Ecto neural progenitor cell (in vitro differentiated cells): ENCODE measurements around the gene ISG15.
"Not testable (repeated sequence)": the region's sequence is repeated elsewhere in the genome, so short reads cannot be mapped to it uniquely, and the experiment has no call there.

Experiments
- DNase-seq: peaks from one replicate; pipeline ENCODE4 v3.0.0-alpha.2; 2018; ENCODE audit warnings: low spot score

ISG15 gene

DNA sequence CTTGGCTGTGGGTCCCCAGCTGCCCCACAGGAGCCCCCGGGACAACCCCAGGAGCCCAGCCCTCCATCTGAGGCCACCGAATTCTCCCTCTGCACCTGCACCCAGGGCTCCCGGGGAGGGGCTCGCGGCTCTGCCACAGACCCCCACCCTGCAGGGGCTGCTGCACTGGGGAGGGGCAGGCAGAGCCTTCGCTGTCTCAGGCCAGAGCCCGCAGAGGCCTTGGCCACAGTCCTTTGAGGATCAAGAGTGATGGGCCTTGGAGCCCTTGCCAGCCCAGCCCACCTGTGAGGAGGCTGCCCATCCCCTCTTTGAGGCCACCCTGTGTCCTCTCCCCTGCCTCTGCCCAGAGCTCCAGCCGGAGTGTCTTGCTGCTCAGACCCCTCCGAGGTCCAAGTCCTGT, 37.9 kb upstream of the ISG15 start:
- no peak for DNase-seq

DNA sequence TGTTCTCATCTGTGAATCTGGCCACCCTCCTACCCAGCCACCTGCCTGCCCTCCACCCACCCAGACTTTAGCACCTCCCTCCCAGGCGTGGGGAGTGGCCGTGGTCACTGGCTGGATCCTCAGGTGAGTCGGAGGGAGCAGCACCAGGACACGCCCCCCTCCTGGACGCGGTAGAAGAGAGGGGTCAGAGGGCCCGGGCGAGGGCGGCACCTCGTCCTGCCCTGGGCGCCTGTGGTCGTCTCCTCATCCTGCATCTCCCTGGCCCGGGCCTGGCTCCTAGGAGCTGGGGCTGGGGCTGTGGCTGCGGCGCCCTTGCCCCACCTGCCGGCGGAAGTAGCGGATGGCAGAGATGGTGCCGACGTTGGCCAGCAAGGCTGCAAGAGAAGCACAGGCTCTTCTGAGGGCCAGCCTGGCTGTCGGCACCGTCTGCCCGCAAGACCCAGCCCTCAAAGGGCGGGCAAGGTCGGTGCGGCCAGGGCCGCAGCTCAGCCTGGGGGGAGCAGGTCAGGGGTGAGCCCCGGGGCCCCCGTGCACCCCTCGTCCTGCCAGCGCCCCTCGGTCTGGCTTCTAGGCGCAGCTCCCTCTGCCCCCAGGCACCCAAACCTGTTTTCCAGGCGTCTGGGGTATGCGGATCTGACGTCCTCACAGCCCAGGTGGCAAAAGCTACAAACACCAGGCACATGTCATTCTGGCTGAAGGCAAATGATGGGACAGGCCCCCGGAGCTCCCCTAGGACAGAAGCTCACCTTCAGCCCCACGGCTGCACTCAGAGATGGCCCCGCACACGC, 37.2 kb upstream of the ISG15 start:
- DNase-seq, result peak; percentile 88

DNA sequence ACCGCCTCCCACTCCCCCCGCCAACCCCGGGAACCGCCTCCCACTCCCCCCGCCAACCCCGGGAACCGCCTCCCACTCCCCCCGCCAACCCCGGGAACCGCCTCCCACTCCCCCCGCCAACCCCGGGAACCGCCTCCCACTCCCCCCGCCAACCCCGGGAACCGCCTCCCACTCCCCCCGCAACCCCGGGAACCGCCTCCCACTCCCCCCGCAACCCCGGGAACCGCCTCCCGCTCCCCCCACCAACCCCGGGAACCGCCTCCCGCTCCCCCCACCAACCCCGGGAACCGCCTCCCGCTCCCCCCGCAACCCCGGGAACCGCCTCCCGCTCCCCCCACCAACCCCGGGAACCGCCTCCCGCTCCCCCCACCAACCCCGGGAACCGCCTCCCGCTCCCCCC, 36.5 kb upstream of the ISG15 start:
- not testable (repeated sequence) for DNase-seq

DNA sequence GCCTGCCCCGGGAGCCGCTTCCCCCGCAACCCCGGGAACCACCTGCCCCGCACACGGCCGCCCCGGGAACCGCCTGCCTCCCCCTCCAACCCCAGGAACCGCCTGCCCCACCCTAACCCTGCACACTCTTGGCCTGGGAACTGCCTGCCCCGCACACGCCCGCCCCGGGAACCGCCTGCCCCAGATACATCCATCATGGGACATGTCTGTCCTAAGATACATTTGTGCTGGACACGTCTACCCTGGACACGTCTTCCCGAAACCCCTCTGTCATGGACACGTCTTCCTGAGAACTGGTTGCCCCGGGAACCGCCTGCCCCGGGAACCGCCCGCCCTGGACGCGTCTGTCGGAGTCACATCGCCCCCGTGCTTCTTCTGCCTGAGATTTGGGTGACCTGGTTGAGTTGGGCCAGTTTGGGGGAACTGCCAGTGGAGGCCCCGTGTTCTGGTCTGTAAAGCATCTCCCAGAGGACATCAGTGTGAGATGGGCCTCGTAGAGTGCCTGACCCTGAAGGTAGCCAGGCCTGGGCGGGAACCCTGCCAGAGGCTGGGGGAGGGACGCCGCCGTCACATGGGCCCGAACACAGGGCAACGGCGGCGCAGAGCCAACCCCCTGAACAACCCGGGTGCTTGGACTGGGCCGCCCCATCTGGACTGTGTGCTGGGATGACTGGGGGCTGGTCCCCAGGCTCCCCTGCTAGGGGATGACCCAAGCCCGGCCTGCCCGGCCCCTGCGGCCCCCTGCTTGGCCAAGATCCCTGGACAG, 35.0 kb upstream of the ISG15 start:
- no peak for DNase-seq

DNA sequence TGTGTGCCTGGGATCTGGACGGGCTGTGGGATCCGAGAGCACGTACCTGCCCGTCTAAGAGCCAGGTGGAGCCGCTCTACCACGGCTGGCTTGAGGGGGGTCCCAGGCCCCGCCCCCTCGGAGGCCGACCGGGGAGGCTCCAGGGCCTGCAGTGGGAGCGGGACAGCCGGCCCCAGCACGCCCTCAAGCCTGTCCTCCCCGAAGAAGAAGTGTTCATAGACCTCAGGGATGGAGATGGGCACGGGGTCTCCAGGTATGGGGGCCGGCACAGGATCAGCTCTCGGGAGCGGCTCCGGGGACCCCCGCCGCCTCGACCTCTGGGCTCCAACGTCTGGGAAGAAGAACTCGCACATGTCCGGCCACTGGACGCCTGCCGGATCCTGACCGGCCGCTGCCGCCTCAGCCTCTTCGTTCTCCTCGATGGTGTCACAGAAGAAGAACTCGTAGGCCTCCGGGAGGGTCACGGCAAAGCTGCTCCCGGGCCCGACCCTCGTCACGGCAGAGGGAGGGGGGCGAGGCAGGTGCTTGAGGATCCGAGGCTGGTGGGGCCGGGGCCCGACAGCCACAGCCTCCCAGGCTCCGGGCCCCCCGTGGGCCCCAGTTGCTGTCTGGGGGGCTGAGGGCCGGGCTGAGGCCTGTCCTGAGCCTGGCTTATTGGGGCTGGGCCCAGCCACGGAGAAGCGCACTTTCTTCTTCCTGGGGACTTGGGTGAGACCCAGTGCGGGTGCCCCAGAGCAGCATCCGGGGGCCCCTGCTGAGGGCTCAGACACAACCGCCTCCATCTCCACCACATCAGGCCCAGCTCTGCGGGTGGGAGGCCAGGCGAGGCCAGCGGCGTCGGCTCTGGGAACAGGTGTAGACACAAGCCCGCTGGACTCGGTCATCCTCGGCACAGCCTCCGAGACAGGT, 34.2 kb upstream of the ISG15 start:
- no peak for DNase-seq

DNA sequence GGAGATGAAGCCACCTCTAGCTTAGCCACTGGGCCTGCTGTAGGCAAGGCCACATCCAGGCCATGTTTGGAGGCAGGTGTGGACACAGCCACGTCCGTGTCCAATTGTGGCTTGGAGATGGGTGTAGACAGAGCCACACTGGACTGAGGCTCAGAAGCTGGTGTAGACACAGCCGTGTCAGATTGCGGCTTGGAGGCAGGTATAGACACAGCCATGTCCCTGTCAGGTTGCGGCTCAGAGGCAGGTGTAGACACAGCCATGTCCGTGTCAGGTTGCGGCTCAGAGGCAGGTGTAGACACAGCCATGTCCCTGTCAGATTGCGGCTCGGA, 33.6 kb upstream of the ISG15 start:
- no peak for DNase-seq

DNA sequence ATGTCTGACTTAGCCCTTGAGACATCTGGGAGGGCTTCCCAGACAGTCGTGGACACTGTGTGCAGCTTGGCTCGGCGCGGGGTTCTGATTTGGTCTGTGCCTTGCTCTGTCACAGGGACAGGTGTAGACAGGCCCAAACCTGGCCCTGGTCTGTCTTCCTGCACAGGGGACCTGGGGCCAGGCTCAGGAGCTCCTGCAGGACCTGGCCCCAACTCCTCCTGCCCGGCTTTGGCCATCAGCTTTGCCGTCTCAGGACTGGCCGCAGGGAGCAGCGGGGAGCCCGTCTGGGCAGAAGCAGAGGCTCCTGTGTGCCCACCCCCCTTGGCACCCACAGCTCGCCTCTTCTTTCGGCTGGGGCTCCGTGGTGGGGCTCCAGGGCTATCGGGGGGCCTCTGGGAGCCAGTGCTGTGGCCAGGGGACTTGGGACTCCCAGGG, 33.1 kb upstream of the ISG15 start:
- DNase-seq, result no peak

DNA sequence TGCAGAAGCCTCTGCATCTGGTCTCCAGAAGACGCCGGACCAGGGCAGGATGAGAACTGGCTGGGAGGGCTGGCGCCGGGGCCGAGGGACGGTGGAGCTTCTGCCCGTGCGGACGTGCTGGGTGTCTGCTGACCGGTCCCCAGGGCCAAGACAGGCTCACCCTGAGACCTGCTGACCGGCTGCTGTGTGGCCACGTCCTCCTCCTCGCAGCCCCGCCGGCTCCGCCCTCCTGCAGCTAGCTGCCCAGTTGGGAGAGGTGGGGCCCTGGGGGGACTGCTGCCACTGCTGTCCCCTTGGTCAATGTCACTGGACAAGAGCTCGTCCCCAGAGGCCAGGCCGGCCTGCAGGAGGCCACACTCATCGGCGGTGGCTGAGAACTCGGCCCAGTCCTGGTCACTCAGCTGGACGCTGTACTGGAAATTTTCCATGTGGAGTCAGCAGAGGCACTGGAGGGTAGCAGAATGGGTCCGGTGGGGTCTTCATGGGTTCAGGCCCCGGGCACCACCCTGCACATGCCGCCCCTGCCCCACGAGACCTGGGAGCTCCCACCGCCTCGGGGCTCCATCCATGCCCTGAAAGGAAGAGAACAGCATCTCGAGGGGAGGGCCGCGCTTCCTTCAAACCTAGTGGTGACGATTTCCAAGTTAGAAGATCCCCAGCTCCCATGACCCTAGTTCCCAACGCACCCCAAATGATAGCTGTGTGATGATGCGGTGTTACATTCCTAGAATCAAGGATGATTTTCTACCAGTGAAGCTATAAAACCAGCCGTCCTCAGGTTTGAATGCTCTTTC, 32.5 kb upstream of the ISG15 start:
- no peak for DNase-seq

DNA sequence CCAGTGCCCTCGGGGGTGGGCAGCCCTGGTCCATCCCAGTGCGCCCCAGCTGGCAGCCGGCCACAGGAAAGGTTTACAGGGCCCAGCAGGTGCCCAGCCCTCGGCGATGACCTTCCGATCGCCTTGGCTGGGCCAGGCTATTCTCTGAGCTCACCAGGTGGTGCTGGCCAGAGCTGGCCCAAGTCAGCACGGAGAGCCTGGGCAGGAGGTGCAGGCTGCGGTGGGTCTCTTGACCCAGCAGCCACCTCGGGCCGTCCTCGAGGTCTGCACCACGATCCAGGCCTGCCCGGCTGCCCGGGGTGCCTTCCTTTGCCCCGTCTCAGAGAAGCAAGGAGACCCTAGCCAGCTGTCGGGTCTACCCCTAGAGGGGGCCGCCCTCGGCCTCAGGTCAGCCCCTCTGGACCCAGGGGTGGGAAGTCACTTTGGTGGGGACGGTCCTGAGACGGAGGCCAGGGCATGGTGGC, 31.8 kb upstream of the ISG15 start:
- DNase-seq, result no peak

DNA sequence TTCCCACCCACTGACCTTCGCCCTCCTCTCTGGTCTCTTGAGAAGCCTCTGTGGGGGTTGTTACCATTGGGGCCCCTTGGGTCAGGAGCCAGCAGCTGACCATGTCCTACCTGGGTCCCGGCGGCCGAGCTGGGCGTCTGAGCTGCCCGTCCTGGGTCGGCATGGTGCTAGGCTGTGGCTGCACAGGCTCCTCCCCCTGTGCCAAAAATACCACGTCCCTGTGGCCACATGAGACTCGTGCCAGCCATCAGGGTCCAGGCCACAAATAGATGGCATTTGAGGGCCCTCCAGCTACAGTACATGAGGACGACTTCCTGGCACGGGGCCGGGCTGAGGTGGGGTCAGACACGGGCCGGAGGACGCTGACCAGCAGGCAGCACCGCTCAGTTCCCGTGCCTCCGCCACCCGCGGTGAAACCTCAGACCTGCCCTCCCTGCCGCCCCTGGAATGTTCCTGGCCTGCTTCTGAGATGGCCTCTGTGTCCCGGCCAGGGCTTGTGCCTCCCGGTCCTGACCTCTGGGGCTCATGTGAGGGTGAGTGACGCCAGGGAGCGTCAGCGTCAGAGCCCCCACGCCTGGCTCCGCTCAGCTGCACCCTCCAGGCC, 31.2 kb upstream of the ISG15 start, which contains the start of gene PERM1:
Gene PERM1 (minus strand): TSS at position 139 of the 604 bp plus-strand sequence. CDS start 1,064 bp downstream, outside the sequence.
- no peak for DNase-seq

DNA sequence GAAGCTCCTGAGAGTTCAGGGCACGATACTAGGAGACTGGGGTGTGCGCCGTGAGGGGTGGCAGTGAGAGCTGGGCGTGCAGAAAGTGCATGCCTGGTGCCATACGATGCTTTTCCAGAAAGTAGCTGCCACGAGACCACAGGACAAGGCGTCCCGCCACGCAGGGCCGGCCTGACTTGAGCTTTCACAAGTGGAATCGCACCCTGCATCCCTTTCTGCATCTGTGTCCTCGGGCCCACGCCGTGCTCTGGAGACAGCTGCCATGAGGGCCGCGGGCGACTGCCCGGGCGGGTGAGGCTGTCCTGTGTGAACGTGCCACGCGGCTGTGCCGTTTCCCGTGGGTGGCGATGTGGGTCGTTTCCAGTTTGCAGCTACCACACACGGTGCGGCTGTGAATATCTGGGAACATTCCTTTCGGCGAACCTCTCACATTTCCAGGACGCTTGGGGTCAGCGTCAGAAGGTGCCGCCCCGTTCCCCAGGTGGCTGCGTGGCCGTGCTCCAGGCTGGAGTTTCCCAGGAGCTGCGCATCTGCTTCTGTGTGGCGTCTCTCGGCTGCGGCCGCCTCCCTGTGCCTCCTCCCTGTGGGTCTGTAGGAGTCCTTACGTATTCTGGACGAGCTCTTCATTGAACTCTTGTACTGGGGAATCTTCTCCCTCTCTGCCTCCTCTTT, 30.4 kb upstream of the ISG15 start:
- no peak for DNase-seq

DNA sequence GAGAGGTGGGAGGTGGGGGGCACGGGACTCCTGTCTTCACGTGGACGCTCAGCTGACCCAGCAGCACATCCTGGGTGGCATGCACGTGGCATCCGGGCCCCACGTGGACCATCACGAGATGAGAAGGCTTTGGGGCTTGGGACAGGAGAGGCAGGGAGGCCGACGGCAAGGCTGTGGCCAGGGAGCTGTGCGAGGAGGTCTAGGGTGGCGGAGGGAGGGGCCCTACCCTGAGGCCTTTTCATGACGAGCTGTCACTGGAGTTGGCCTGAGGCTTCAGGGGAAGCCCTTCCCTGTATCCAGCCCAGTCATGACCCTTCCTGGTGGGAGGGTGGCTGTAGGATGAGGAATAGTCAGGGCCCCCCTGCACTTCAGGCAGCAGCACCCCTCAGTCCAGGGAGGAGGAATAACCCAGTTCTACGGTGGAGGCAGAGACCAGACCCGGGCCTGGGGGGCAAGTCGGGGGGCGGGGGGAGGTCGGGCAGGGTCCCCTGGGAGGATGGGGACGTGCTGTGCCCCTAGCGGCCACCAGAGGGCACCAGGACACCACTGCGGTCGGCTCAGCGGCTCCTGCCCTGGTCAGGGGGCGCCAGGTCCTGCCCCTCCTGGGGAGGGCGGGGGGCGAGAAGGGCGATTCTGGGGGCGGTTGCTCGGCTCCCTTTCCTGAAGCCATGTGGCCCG, 29.4 kb upstream of the ISG15 start:
- DNase-seq, result peak; percentile 83

DNA sequence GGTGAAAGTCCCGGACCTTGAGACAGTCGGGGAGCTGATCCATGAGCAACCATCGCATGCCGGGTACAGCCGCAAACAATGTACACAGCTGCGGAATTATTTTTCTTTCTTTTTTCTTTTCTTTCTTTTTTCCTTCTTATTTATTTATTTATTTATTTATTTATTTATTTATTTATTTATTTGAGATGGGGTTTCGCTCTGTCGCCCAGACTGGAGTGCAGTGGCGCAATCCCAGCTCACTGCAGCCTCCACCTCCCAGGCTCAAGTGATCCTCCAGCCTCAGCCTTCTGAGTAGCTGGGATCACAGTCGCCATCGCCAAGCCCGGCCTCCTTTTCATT, 28.9 kb upstream of the ISG15 start:
- DNase-seq, result no peak

DNA sequence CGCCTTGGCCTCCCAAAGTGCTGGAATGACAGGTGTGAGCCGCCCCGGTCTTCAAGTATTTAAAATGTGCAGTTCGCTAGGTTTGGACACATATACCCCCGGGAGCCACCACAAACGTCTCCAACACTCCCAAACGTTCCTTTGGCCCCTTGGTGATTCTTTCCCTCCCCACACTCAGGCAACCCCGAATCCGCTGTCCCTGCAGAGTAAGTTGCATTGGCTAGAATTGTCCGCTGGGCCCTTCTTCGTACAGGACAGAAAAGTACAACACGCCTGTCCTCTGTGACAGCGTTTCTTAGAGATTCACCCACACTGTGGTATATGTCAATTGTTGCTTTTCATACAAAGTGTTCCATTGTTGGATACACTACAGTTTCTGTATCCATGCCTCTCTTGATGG, 28.2 kb upstream of the ISG15 start:
- DNase-seq, result no peak

DNA sequence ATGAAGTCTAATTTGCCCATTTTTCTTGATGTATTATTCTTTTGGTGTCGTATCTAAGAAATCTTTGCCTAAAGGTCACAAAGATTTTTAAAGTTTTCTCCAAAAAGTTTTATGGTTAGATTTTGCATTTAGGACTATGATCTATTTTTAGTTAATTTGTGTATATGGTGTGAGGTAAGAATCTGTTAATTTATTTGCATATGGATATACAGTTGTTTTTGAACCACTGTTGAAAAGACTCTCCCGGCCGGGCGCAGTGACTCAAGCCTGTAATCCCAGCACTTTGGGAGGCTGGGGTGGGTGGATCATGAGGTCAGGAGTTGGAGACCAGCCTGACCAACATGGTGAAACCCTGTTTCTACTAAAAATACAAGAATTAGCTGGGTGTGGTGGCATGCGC, 25.2 kb upstream of the ISG15 start:
- not testable (repeated sequence) for DNase-seq

DNA sequence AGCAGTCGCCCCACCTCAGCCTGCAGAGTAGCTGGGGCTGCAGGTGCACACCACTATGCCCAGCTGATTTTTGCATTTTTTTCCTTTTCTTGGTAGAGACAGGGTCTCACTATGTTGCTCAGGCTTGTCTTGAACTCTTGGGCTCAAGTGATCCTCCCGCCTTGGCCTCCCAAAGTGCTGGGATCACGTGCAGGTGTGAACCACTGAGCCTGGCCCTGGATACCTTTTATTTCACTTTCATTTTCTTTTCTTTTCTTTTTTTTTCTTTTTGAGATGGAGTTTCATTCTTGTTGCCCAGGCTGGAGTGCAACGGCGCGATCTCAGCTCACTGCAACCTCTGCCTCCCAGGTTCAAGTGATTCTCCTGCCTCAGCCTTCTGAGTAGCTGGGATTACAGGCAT, 22.0 kb upstream of the ISG15 start:
- DNase-seq, result not testable (repeated sequence)

DNA sequence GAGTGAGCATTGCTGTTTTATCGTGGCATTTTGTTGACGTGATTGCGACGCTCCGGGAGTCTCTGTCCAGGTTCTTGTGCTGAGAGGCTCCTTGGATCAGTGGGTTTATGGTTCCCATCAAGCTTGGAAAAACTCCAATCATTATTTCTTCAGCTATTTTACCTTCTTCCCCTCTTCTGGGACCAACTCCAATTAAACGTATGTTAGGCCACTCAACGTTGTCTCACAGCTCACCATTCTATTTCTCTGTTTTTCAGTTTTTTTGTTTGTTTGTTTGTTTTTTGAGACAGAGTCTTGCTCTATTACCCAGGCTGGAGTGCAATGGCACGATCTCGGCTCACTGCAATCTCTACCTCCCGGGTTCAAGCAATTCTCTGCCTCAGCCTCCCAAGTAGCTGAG, 21.4 kb upstream of the ISG15 start:
- no peak for DNase-seq

DNA sequence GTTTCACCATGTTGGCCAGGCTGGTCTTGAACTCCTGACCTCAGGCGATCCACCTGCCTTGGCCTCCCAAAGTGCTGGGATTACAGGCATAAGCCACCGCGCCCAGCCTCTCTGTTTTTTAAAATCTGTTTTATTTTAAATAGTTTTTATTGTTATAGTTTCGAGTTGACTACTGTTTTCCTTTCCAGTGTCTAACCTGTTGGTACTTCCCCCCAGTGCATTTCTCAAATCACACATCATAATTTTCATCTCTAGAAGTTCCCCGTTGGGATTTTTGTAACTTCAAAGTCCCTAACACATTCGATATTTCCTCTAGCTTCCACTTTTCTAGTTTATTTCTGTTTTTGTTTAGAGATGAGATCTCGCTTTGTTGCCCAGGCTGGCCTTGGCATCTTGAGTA, 20.9 kb upstream of the ISG15 start:
- DNase-seq, result no peak

DNA sequence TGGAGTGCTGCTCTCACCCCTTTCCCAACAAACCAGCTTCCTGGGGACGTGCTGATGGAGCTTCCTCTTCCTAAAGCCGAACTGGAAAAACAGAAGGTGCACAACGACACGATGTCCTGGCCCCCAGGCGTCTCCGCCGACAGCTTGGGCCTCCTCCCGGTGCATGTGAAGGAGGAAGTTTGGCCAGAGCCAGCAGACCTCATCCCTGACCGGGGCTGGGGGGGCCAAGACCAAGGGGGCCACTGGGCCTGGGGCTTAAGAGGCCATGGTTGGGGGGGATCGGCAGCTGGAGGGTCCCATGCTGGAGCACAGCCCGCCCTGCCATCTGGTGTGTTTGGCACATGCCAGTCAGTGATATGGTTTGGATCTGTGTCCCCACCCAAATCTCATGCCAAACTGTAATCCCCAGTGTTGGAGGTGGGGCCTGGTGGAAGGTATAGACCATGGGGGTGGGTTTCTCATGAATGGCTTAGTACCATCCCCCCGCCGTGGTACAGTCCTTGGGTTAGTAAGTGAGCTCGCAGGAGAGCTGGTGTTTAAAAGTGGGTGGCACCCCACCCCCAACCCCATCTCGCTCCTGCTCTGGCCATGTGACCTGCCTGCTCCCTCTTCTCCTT, 19.8 kb upstream of the ISG15 start:
- DNase-seq, result no peak

DNA sequence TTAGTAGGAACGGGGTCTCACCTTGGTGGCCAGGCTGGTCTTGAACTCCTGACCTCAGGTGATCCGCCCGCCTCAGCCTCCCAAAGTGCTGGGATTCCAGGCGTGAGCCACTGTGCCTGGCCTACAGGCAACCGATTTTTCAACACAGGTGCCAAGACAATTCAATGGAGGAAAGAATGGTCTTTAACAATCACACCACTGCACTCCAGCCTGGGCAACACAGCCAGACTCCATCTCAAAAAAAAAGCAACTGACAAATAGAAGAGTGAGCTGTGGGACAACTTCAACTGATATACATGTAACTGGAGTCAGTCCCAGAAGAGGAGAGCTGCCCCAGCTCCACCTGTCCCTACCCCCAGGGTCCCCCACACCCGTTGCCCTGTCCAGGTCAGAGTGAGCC, 18.8 kb upstream of the ISG15 start:
- DNase-seq, result not testable (repeated sequence)
